ENCODE measurements around the gene ADGRG3. TPM values are rescaled to one million over a fixed set of nuclear protein-coding genes. Genes with fewer than 3 reads are reported as not detected.

The ADGRG3 gene
- total RNA-seq, 1 experiment from 2014 or later, result not detected

- no TSS peak for BruUV-seq (replicated peaks)
- Mint-ChIP-seq H3K9me3 (ENCODE audit: low read depth, unreplicated experiment) (no peaks in the 10 kb centered on the region), H3K27ac (ENCODE audit: unreplicated experiment) (no peak overlapping the region), H3K4me3 (ENCODE audit: low read depth, unreplicated experiment) (no peak overlapping the region), H3K4me1 (ENCODE audit: low read depth, unreplicated experiment) (no peaks in the 10 kb centered on the region), H3K36me3 (ENCODE audit: insufficient read depth, unreplicated experiment) (no peaks in the 10 kb centered on the region), H3K27me3 (ENCODE audit: unreplicated experiment) (peaks cover 62% of the 10 kb centered on the region)
- intact Hi-C loops (cut with micrococcal nuclease; ENCODE audit: unreplicated experiment), result no loop called here
- DNase-seq, result no peak
- no peak for TF ChIP-seq CTCF (IDR thresholded peaks at IDR 0.05; ENCODE audit: unreplicated experiment)
- CTCF ChIA-PET, result interaction anchor here (0.9 kb wide), 1 partner anchor 22 kb away, joined by 3 read pairs; no protein-coding TSS in a partner anchor
These were observed 16.7 kb downstream of the ADGRG3 start for GRCh38 chr16:57684626-57685358.

- no peak for TF ChIP-seq CTCF (IDR thresholded peaks at IDR 0.05; ENCODE audit: unreplicated experiment)
- CTCF ChIA-PET, result interaction anchor here (0.9 kb wide), 1 partner anchor 21 kb away, joined by 3 read pairs; no protein-coding TSS in a partner anchor
- Mint-ChIP-seq H3K9me3 (ENCODE audit: low read depth, unreplicated experiment) (no peaks in the 10 kb centered on the region), H3K4me1 (ENCODE audit: low read depth, unreplicated experiment) (no peaks in the 10 kb centered on the region), H3K36me3 (ENCODE audit: insufficient read depth, unreplicated experiment) (no peaks in the 10 kb centered on the region), H3K27ac (ENCODE audit: unreplicated experiment) (no peak overlapping the region), H3K4me3 (ENCODE audit: low read depth, unreplicated experiment) (no peak overlapping the region), H3K27me3 (ENCODE audit: unreplicated experiment) (peaks cover 59% of the 10 kb centered on the region)
- intact Hi-C loops (cut with micrococcal nuclease; ENCODE audit: unreplicated experiment), result no loop called here
- BruUV-seq (replicated peaks), result no TSS peak
- DNase-seq, result no peak
These were observed 17.5 kb downstream of the ADGRG3 start for GRCh38 chr16:57685633-57686032.

GRCh38 chr16:57686577-57686976, 18.5 kb downstream of the ADGRG3 start:
- H3K36me3 Mint-ChIP-seq (ENCODE audit: insufficient read depth, unreplicated experiment), result no peaks in the 10 kb centered on the region

GRCh38 chr16:57687363-57687929, 19.3 kb downstream of the ADGRG3 start:
- CTCF ChIA-PET, result no interaction called here
- DNase-seq, result no peak
- intact Hi-C loops (cut with micrococcal nuclease; ENCODE audit: unreplicated experiment), result no loop called here
- Mint-ChIP-seq H3K27ac (ENCODE audit: unreplicated experiment) (no peak overlapping the region), H3K4me1 (ENCODE audit: low read depth, unreplicated experiment) (no peaks in the 10 kb centered on the region), H3K27me3 (ENCODE audit: unreplicated experiment) (peaks cover 59% of the 10 kb centered on the region), H3K9me3 (ENCODE audit: low read depth, unreplicated experiment) (no peaks in the 10 kb centered on the region), H3K36me3 (ENCODE audit: insufficient read depth, unreplicated experiment) (no peaks in the 10 kb centered on the region), H3K4me3 (ENCODE audit: low read depth, unreplicated experiment) (no peak overlapping the region)
- no TSS peak for BruUV-seq (replicated peaks)
- no peak for TF ChIP-seq CTCF (IDR thresholded peaks at IDR 0.05; ENCODE audit: unreplicated experiment)

More at GRCh38 chr16:57686577-57686976, 18.5 kb downstream of the ADGRG3 start:
- TF ChIP-seq CTCF (IDR thresholded peaks at IDR 0.05; ENCODE audit: unreplicated experiment), result no peak
- Mint-ChIP-seq H3K9me3 (ENCODE audit: low read depth, unreplicated experiment) (no peaks in the 10 kb centered on the region), H3K4me1 (ENCODE audit: low read depth, unreplicated experiment) (no peaks in the 10 kb centered on the region), H3K27ac (ENCODE audit: unreplicated experiment) (no peak overlapping the region), H3K27me3 (ENCODE audit: unreplicated experiment) (peaks cover 59% of the 10 kb centered on the region), H3K4me3 (ENCODE audit: low read depth, unreplicated experiment) (no peak overlapping the region)
- no TSS peak for BruUV-seq (replicated peaks)
- CTCF ChIA-PET, result no interaction called here
- no peak for DNase-seq
- intact Hi-C loops (cut with micrococcal nuclease; ENCODE audit: unreplicated experiment), result no loop called here

All from Calu3 (cell line).